SK-N-MC (cell line): ENCODE data around the gene POLR3A.
A peak's percentile ranks its signal among the peaks of the same experiment; 100 is the strongest.

Experiments
- DNase-seq: peaks from one replicate; pipeline ENCODE4 v3.0.0-alpha.2; 2011; ENCODE audit warnings: low read depth, low spot score
- H3K27ac ChIP-seq: fragments of 200-600 bp; sonication (generic); 2 replicates; pipeline ENCODE4 v1.5.1; 2016; ENCODE audit warnings: mixed run types
- H3K36me3 ChIP-seq: fragments of 200-600 bp; sonication (generic); 2 replicates; pipeline ENCODE4 v1.6.1; 2017; ENCODE audit warnings: antibody characterized with exemption, low read length, mixed read lengths; ENCODE audit not compliant: insufficient read depth
- H3K4me3 ChIP-seq: fragments of 200-600 bp; sonication (generic); 2 replicates; pipeline ENCODE4 v1.5.1; 2016
- H3K9ac ChIP-seq: fragments of 200-600 bp; sonication (generic); 2 replicates; pipeline ENCODE4 v1.8.0; 2017; ENCODE audit warnings: mixed run types, mixed read lengths; ENCODE audit not compliant: insufficient read length
- H3K9me3 ChIP-seq: fragments of 200-600 bp; sonication (generic); 2 replicates; pipeline ENCODE4 v1.6.1; 2017; ENCODE audit warnings: low read depth, mild to moderate bottlenecking, antibody characterized with exemption, low read length, moderate library complexity, mixed read lengths
- EZH2 ChIP-seq: fragments of 200-600 bp; sonication (generic); IDR thresholded peaks from one replicate; pipeline ENCODE4 v1.6.1; 2017; ENCODE audit warnings: antibody characterized with exemption
- FOXP2 ChIP-seq: optimal IDR thresholded peaks from 2 replicates; pipeline ENCODE3; 2011; ENCODE audit warnings: mild to moderate bottlenecking, moderate library complexity; ENCODE audit not compliant: insufficient read depth; ENCODE audit errors: extremely low read length, control extremely low read depth
- POLR2AphosphoS5 ChIP-seq: IDR thresholded peaks from 2 replicates; pipeline ENCODE4 v1.6.1; 2012; ENCODE audit warnings: mild to moderate bottlenecking, low read depth, low read length, borderline replicate concordance

POLR3A gene

DNA sequence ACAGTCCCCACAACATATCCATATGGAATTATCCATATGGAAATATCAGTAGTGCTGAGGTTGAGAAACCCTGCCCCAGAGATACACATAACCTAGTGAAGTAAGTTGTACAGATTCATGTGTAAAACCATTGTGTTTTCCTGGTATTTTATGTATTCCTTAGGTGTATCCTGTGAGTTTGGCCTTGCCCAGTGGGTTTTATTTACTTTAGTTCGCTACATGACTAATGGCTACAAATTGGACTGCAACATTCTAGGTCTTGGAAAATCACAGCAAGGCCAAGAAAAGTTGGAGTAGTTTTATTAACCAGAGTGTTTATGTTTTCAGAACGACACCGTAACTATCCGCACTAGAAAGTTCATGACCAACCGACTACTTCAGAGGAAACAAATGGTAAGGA, 5.7 kb upstream of the POLR3A start:
- peaks cover 58% of the 10 kb centered on the region for H3K36me3 ChIP-seq

DNA sequence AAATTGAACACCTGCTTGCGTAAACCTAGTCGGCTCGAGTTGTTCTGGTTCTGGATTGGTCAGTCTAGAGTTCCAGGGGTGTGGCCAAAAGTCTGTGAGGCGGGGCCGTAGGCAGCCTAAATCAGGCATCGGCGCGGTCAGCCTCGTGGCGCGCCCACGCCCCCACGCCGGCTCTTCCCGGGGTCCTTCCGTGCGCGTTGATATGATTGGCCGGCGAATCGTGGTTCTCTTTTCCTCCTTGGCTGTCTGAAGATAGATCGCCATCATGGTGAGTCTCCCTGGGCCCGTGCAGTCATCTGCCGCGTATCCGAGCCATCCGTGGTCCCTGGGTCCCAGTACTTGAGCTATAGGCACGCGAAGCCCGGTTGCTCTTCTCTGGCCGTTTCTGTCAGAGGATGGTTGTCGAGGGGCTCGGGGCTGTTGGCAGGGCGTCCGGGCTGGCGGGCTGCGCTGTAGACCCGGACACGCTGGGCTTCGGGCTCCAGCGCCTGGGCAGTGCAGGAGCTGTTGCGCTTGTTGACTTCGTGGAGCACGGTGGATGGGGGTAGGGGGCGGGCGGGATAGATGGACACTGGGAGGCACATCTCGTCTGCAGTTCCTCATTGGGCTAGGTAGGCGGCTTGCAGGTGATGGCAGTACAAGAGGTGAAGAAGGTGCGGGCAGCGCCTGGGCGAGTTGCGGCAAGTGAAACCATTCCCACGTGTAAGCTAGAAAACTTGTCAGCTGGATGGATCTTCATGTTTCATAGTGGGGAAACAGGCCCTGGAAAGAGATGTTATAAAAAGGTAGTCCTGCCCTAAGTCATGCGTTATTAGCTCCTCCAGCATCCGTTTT, 4.5 kb upstream of the POLR3A start, which contains the start of gene RPS24:
RPS24 (plus strand) TSS at position 227 of the 834 bp plus-strand sequence; CDS start at position 266, 39 bp downstream.
- DNase-seq = peak; percentile 82
- Histone ChIP-seq H3K36me3 (peaks cover 46% of the 10 kb centered on the region), H3K27ac (peak within 1 kb of the TSS; percentile 86), H3K9ac (peak within 1 kb of the TSS; percentile 99), H3K9me3 (no peaks in the 10 kb centered on the region), H3K4me3 (peak within 1 kb of the TSS; percentile 89)
- no peak for TF ChIP-seq FOXP2
- no peak for TF ChIP-seq EZH2
- peak; percentile 98 for TF ChIP-seq POLR2AphosphoS5

More for the DNA sequence above, 5.7 kb upstream of the POLR3A start:
- Histone ChIP-seq H3K4me3 (peak overlapping the region; percentile 89), H3K27ac (no peak overlapping the region), H3K9me3 (no peaks in the 10 kb centered on the region), H3K9ac (peak overlapping the region; percentile 99)
- no peak for TF ChIP-seq FOXP2
- no peak for TF ChIP-seq POLR2AphosphoS5
- TF ChIP-seq EZH2 = no peak
- DNase-seq = no peak

DNA sequence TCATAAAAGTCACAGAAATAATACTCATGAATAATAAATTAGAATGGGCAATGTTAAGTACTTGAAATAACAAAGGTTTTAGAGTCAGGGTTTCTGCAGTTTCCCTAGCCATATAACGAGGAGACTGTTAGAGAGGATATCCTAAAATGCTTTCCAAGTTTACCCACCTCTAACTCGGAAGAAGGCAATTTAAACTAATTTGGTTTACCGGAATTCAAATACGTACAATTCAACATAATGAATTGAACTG, 4.0 kb upstream of the POLR3A start:
- Histone ChIP-seq H3K36me3 (peaks cover 41% of the 10 kb centered on the region), H3K9me3 (no peaks in the 10 kb centered on the region), H3K4me3 (peak overlapping the region; percentile 89), H3K9ac (peak overlapping the region; percentile 55), H3K27ac (peak overlapping the region; percentile 86)
- DNase-seq = no peak
- TF ChIP-seq FOXP2 (no peak), EZH2 (no peak), POLR2AphosphoS5 (no peak)

DNA sequence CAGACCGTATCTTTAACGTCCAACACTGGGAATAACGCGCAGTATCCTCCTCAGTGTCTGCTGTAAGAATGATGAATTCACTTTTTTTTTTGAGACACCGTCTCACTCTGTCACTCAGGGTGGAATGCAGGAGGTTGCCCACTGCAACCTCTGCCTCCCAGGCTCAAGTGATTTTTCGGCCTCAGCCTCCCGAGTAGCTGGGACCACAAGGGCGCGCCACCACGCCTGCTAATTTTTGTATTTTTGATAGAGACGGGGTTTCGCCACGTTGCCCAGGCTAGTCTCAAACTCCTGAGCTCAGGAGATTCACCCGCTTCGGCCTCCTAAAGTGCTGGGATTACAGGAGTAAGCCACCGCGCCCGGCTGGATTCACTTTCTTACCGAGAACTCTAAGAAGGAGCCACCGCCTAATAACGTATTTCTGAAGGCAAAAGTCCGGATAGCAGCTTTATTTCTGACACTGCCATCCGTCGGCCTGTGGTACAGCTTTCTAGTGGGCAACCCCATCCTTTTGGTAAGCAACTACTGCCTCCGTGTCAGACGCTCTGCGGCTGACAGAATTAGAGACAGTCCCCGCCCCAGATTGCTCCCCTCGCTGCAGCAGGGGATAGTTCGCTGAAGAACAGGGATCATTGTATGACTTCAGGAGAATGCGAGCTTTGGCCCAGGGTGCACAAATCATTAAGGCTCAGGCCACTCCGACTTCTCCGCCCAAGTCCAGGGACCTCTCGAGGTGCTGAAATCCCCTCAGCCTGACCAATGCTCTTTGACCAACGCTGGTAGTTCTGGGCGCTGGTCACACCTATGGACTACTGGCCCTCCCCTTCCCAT, 662 bp downstream of the POLR3A start:
- TF ChIP-seq EZH2 = no peak
- TF ChIP-seq FOXP2 = no peak
- no peak for TF ChIP-seq POLR2AphosphoS5
- Histone ChIP-seq H3K36me3 (peaks cover 21% of the 10 kb centered on the region), H3K9ac (peak overlapping the region; percentile 95), H3K27ac (no peak overlapping the region), H3K9me3 (no peaks in the 10 kb centered on the region), H3K4me3 (peak overlapping the region; percentile 88)
- no peak for DNase-seq

DNA sequence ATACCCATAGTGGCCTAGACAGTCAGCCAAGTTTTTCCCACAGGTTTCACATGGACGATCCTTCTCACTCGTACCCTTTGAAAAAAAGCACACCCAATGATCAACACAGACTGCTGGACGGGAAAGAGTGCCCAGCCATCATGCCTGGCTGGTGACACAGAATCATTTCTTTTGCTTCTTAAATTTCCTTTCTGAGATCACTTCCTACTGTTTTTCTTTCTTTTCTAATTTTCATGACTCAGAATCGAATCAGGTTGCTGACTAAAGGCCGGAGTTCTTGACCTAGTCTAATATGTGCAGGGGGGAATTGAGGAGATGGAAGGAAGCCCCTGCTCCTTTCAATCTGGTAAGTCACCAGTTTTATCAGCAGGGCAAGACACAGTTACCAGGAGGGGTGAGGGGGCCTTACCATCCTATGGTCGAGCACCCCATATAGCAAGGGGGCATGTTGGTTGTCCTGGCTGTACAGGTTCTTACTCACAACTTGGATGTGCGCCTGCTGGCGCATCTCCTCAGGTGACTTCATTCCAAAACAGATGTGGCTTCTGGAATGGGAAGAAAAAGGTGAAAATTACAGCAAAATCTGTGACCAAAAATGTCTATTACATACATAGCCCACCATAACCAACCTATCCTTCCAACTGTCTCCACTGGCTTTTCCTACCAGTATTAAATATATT, 3.5 kb downstream of the POLR3A start:
- H3K27ac ChIP-seq = no peak overlapping the region

DNA sequence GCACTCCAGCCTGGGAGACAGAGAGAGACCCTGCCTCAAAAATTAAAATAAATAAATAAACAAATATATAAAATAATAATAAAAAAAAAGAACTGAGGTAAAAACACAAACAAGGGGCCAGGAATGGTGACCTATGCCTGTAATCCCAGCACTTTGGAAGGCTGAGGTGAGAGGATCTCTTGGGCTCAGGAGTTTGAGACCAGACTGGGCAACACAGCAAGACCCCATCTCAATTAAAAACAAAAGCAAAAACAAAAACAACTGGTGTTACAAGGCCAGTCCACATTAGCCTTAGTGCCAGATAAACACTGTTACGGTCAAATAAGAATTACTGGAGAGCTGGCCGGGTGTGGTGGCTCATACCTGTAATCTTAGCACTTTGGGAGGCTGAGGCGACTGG, 5.6 kb downstream of the POLR3A start:
- DNase-seq = no peak
- H3K4me3 ChIP-seq = no peak overlapping the region
- TF ChIP-seq EZH2 (no peak), POLR2AphosphoS5 (no peak), FOXP2 (no peak)
- peaks cover 53% of the 10 kb centered on the region for H3K36me3 ChIP-seq
- no peaks in the 10 kb centered on the region for H3K9me3 ChIP-seq
- no peak overlapping the region for H3K27ac ChIP-seq
- no peak overlapping the region for H3K9ac ChIP-seq

More for the DNA sequence above, 3.5 kb downstream of the POLR3A start:
- Histone ChIP-seq H3K36me3 (peaks cover 43% of the 10 kb centered on the region), H3K9ac (no peak overlapping the region), H3K4me3 (no peak overlapping the region), H3K9me3 (no peaks in the 10 kb centered on the region)
- no peak for TF ChIP-seq POLR2AphosphoS5
- no peak for TF ChIP-seq EZH2
- no peak for TF ChIP-seq FOXP2
- no peak for DNase-seq

DNA sequence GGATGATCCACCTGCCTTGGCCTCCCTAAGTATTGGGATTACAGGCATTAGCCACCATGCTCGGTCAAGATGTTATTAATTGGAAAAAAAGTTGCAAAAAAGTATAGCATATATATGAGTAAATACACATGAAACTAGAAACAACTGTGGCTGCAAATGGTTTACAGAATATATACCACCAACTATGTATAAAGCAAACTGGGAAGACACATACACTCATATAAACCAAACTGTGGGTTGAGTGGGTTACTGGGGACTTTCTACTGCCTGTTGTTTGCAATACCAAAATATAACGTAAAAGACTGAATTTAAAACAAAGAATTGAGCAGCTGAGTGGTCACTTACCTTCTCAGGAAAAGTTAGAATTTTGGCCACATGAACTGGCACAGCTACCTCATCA, 8.1 kb downstream of the POLR3A start:
- Histone ChIP-seq H3K9me3 (no peaks in the 10 kb centered on the region), H3K9ac (no peak overlapping the region), H3K4me3 (no peak overlapping the region), H3K36me3 (peaks cover 66% of the 10 kb centered on the region), H3K27ac (no peak overlapping the region)
- no peak for TF ChIP-seq EZH2
- no peak for TF ChIP-seq POLR2AphosphoS5
- no peak for TF ChIP-seq FOXP2
- no peak for DNase-seq

DNA sequence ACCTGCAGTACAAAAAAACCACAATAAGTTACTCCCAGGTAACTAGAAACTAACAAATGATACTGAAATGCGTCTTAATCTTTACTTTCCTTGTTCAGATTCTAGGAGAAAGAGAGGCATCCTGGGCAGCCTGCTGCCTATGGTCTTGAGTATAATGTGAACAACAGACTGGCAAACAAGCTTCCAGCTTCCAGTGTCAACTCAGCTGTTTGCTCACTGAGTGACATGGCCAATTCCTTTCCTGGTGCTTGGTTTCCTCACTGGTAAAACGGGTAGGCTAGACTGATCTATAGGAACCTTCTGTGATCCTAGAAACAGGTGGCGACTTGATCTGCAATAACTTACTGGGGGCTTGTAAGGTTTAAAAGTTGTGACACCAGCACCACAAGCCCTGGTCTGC, 10.1 kb downstream of the POLR3A start:
- Histone ChIP-seq H3K9me3 (no peaks in the 10 kb centered on the region), H3K4me3 (no peak overlapping the region), H3K27ac (no peak overlapping the region), H3K36me3 (peaks cover 55% of the 10 kb centered on the region; the same call in 1 of the 2 replicates), H3K9ac (no peak overlapping the region)
- no peak for TF ChIP-seq EZH2
- no peak for TF ChIP-seq FOXP2
- no peak for DNase-seq
